Activated naive CD8-positive, alpha-beta T cell treated with anti-CD3 and anti-CD28 coated beads for 36 hours (primary cell): Measurements from ENCODE around the gene MED26. TPM values are rescaled to one million over a fixed set of nuclear protein-coding genes. Genes with fewer than 3 reads are reported as not detected.

Source experiments
- DNase-seq: peaks from one replicate; pipeline ENCODE4 v3.0.0; 2021
- H3K27ac Mint-ChIP-seq: one replicate; pipeline ENCODE4 v1.8.0; 2022; ENCODE audit warnings: mild to moderate bottlenecking, moderate library complexity, mixed read lengths
- H3K27me3 Mint-ChIP-seq: one replicate; pipeline ENCODE4 v1.8.0; 2022; ENCODE audit warnings: mild to moderate bottlenecking, mixed read lengths
- H3K36me3 Mint-ChIP-seq: one replicate; pipeline ENCODE4 v1.8.0; 2021; ENCODE audit warnings: mild to moderate bottlenecking, mixed read lengths
- H3K4me1 Mint-ChIP-seq: one replicate; pipeline ENCODE4 v1.8.0; 2021; ENCODE audit warnings: mixed read lengths
- H3K4me3 Mint-ChIP-seq: one replicate; pipeline ENCODE4 v1.8.0; 2022; ENCODE audit warnings: mild to moderate bottlenecking, moderate library complexity, mixed read lengths
- H3K9me3 Mint-ChIP-seq: one replicate; pipeline ENCODE4 v1.8.0; 2022; ENCODE audit warnings: mixed read lengths
- total RNA-seq, 2 experiments: library from RNA; stranded (reverse); gene quantifications; one replicate each; pipeline ENCODE4 v1.2.3, GENCODE V29; 2021

Gene MED26
- total RNA-seq, 2 experiments from 2014 or later, result 16.0 to 17.2 TPM

DNA sequence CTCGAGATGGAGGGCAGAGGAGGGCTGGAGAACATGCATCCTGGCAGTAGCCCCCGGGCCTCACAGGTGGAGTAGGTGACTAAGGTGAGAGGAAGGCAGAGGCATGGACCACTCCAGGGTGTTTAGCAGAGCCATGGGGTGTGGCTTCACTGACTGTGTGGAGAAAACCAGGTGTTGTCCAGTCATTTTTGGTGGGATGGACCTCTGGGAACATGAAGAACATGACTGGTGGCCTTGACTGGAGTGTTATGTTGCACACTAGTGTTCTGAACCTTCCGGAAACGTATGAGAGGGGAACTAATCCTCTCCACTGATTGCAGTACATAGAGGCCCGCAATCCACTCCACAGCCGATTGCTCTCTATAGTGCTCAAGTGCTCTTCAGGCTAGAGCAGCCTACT, 16.9 kb downstream of the MED26 start:
- DNase-seq, result no peak
- H3K4me3 Mint-ChIP-seq, result no peak overlapping the region
- H3K4me1 Mint-ChIP-seq, result peaks cover 52% of the 10 kb centered on the region
- peaks cover 2% of the 10 kb centered on the region for H3K36me3 Mint-ChIP-seq
- no peaks in the 10 kb centered on the region for H3K9me3 Mint-ChIP-seq
- H3K27ac Mint-ChIP-seq, result peak overlapping the region; percentile 19
- H3K27me3 Mint-ChIP-seq, result no peaks in the 10 kb centered on the region

DNA sequence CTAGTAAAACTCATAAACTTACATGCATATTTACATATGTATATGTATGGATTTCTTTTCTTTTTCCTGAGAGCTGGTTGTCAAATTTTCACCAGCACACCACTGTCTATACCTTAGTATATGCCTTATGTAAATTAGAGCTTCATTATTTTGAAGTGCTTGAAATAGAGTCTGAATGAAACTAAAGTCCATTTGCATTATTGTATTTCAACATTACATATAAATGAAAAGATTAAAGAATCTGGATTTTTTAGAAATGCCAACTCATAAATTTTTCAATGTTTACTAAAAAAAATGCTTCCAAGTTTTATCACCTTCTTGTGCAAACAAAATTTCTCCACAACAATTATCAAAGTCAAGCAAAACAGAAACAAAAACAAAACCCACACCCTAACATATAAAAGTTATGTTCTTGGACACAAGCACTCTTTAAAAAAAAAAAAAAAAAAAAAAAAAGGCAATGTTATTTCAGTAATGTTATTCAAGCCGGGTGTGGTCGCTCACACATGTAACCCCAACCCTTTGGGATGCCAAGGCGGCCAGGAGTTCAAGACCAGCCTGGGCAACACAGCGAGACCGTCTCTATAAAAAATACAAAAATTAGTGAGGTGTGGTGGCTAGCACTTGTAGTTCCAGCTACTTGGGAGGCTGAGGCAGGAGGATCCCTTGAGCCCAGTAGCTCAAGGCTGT, 18.3 kb downstream of the MED26 start:
- Mint-ChIP-seq H3K4me3 (no peak overlapping the region), H3K27me3 (no peaks in the 10 kb centered on the region), H3K27ac (no peak overlapping the region), H3K36me3 (peaks cover 2% of the 10 kb centered on the region), H3K4me1 (peaks cover 51% of the 10 kb centered on the region), H3K9me3 (no peaks in the 10 kb centered on the region)
- DNase-seq, result no peak

DNA sequence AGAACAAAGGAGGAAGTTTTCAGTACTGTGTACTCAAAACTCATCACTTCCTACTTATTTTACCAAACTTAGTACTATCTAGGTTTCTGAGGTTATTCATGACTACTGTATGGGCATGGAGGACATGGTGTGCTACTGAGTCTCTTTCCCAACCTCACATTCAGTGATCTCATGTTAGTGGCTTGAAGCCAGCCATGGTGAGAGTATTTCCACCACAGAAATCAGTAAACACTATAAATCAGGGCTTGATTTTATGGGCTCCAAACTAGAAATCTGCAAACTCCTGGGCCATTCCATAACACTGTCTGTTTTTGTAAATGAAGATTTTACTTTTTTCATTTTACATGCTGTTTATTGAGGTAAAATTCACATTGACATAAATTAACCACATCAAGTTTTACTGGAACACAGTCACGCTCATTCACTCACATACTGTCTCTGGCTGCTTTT, 19.7 kb downstream of the MED26 start:
- no peaks in the 10 kb centered on the region for H3K27me3 Mint-ChIP-seq
- no peak overlapping the region for H3K4me3 Mint-ChIP-seq
- H3K27ac Mint-ChIP-seq, result no peak overlapping the region
- H3K36me3 Mint-ChIP-seq, result peaks cover 2% of the 10 kb centered on the region
- no peak for DNase-seq
- peaks cover 51% of the 10 kb centered on the region for H3K4me1 Mint-ChIP-seq
- no peaks in the 10 kb centered on the region for H3K9me3 Mint-ChIP-seq

DNA sequence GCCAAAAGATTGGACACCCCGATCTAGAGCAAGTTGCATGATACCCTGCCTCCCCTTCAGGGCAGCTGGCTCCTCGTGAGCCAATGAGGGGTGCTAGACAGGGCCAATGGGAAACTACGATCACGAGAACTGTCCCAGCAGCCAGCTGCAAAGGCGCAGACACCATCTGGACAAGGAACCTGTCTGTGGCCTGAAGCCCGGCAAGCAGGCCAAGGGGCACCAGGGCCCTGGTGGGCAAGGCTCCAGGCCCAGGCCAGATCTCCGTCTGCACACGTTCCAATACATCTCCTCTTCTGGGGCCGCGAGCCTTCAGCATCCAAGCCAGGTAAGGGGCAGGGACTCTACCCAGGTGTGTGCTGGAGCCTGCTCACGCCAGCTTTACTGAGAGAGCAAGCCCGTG, 20.2 kb downstream of the MED26 start:
- Mint-ChIP-seq H3K27ac (no peak overlapping the region), H3K27me3 (no peaks in the 10 kb centered on the region), H3K4me1 (peaks cover 51% of the 10 kb centered on the region), H3K9me3 (no peaks in the 10 kb centered on the region), H3K36me3 (peaks cover 2% of the 10 kb centered on the region), H3K4me3 (no peak overlapping the region)
- no peak for DNase-seq

DNA sequence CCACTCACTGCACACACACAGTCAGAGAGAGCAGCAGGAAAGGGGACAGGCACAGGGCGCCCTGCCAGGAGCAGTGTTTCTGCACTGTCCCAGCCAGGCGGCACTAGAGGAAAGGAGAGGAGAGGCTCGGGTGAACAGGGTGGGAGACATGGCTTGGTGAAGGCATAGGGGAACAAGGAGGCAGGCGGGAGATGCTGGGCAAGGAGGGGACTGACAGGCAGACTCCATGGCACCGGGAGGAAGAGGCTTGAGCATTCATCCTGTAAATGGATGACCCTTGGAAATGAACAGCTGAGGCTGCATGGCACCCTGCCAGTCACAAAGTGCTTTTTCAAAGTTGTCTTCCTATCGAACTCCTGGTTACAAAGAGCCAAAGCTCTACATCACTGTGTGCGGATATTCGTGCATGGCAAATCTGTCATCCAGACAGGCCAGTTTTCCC, 22.4 kb downstream of the MED26 start:
- H3K36me3 Mint-ChIP-seq, result no peaks in the 10 kb centered on the region
- H3K27ac Mint-ChIP-seq, result no peak overlapping the region
- no peaks in the 10 kb centered on the region for H3K9me3 Mint-ChIP-seq
- no peak for DNase-seq
- H3K4me1 Mint-ChIP-seq, result peaks cover 31% of the 10 kb centered on the region
- H3K27me3 Mint-ChIP-seq, result no peaks in the 10 kb centered on the region
- H3K4me3 Mint-ChIP-seq, result no peak overlapping the region

DNA sequence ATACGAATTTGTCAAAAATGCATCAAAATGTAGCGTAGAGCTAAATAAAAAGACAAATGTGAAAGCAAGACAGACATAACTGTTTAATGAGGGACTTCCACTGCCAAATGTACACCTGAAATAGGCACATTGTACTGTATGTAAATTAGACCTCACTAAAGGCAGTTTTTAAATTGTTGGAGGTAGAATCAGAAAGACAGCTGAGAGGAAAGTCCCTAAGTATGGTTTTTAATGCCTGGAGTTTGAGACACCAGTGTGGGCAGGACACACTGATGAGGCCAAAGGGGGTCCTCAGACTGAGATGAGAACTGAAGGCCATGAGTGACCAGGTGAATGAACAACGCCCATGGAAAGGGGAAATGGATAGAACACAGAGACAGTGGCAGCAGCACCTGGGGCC, 22.9 kb downstream of the MED26 start:
- H3K27ac Mint-ChIP-seq, result no peak overlapping the region
- no peaks in the 10 kb centered on the region for H3K27me3 Mint-ChIP-seq
- H3K4me3 Mint-ChIP-seq, result no peak overlapping the region
- peaks cover 32% of the 10 kb centered on the region for H3K4me1 Mint-ChIP-seq
- no peak for DNase-seq
- H3K9me3 Mint-ChIP-seq, result no peaks in the 10 kb centered on the region
- no peaks in the 10 kb centered on the region for H3K36me3 Mint-ChIP-seq

DNA sequence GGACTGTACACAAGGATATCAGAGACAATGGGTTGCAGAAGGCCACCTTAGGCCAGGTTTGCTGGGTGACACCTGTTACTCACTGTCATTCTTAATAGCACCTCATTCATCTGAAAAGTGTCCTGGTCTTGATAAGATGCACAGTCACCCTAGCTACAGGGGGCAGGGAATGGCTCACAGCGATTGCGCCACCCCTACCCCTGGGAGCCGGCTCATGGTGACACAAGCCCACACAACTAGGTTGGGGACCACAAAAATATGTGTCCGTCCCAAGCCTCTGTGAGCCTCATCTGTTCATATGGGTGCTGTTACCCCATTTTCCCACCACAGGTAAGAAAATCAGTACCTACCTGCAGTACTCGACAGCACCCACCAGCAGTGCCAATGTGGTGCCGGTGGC, 23.4 kb downstream of the MED26 start:
- H3K4me1 Mint-ChIP-seq, result peaks cover 32% of the 10 kb centered on the region
- H3K4me3 Mint-ChIP-seq, result no peak overlapping the region
- no peaks in the 10 kb centered on the region for H3K36me3 Mint-ChIP-seq
- H3K27ac Mint-ChIP-seq, result no peak overlapping the region
- DNase-seq, result no peak
- H3K9me3 Mint-ChIP-seq, result no peaks in the 10 kb centered on the region
- no peaks in the 10 kb centered on the region for H3K27me3 Mint-ChIP-seq

DNA sequence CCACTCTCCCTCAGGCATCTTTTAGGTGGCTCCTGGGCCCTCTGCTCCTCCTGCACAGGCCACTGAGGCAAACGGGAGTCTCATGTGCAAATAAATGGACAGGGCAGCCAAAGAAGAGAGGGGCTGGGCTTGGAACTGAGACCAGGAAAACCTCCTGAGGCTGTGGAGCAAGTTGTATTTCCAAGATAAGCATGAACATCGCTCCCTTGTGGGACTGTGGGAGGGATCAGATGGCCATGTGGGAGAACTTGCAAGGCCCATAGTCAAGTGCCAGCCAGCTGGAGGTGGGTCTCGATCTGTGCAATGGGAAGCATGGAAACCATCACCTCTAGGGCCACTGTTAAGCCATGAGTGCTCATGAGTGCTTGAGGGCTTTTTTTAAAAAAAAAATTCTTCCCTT, 24.9 kb downstream of the MED26 start:
- Mint-ChIP-seq H3K9me3 (no peaks in the 10 kb centered on the region), H3K36me3 (no peaks in the 10 kb centered on the region), H3K27ac (no peak overlapping the region), H3K4me1 (peaks cover 30% of the 10 kb centered on the region), H3K27me3 (no peaks in the 10 kb centered on the region), H3K4me3 (no peak overlapping the region)
- no peak for DNase-seq

DNA sequence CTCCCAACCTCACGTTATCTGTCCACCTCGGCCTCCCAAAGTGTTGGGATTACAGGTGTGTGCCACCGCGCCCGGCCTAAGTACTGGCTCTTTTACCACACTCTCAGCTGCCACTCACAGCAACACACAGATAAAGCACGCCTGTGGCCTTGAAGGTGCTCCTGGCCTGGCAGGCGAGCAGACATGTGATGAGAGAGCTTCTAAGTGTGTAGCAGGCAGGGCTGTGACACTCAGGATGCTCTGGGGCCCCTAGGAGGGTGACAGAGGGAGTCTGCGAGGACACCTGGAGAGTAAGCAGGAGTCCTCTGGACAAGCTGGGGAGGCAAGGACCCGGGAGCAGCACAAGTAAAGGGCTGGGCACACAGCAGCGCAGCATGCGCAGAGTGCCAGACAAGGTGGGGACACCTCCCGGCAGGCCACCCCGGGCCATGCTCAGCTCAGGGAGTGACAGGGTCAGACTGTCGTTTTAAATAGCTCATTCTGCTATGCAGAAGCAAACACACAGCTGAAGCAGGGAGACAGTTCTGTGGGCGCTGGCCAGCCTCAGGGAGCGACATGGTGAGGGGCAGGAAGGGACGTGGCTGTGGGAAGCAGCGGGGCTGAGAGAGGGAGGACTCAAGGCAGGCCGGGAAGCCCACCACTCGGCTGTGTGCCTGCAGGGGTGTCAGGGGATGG, 26.5 kb downstream of the MED26 start:
- peaks cover 32% of the 10 kb centered on the region for H3K4me1 Mint-ChIP-seq
- H3K9me3 Mint-ChIP-seq, result no peaks in the 10 kb centered on the region
- H3K27ac Mint-ChIP-seq, result no peak overlapping the region
- H3K36me3 Mint-ChIP-seq, result no peaks in the 10 kb centered on the region
- H3K4me3 Mint-ChIP-seq, result no peak overlapping the region
- DNase-seq, result no peak
- H3K27me3 Mint-ChIP-seq, result no peaks in the 10 kb centered on the region

DNA sequence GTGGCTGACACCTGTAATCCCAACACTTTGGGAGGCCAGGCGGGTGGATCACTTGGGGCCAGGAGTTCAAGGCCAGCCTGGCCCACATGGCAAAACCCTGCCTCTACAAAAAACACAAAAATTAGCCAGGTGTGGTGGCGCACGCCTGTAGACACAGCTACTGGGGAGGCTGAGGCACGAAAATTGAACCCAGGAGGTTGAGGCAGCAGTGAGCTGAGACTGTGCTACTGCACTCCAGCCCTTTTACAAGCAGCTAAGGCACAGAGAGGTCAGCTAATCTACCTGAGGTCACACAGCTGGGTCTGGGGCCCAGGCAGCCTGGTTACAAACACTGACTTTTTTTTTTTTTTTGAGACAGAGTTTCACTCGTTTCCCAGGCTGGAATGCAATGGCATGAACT, 27.2 kb downstream of the MED26 start:
- Mint-ChIP-seq H3K27ac (no peak overlapping the region), H3K4me1 (peaks cover 37% of the 10 kb centered on the region), H3K4me3 (no peak overlapping the region), H3K36me3 (no peaks in the 10 kb centered on the region), H3K9me3 (no peaks in the 10 kb centered on the region), H3K27me3 (no peaks in the 10 kb centered on the region)
- no peak for DNase-seq

DNA sequence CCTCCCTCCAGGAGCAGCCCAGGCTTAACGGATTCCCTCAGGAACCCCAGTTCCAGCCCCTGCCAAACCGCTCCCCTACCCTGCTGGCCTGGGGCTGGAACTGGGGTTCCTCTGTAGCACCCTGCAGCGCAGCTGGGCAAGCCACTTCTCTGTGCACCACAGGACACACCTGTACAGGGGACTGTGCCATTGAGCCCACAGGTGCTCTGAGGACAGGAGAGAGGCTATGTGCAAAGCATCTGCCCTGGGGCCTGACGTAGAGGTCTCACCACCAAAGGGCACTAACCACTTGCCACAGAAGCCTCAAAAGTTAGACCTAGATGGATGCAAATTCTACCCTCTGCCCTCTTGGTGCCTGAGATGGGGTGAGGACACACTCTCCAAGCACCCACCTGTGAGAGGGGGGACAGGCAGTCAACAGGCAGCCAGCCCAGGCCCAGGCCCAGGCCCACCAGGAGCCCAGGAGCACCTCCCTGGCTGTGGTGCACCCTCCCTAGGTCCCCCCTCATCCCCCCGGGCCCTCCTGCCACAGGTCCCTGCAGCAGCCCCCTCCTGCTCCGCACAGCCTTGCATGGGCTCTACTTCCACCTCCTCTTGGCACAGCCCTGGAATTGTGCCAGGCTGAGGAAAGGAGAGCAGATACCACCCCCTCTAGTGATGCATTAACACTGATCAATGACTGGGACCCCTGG, 28.2 kb downstream of the MED26 start:
- Mint-ChIP-seq H3K27me3 (no peaks in the 10 kb centered on the region), H3K4me1 (peaks cover 39% of the 10 kb centered on the region), H3K4me3 (no peak overlapping the region), H3K27ac (no peak overlapping the region), H3K9me3 (no peaks in the 10 kb centered on the region), H3K36me3 (no peaks in the 10 kb centered on the region)
- no peak for DNase-seq

DNA sequence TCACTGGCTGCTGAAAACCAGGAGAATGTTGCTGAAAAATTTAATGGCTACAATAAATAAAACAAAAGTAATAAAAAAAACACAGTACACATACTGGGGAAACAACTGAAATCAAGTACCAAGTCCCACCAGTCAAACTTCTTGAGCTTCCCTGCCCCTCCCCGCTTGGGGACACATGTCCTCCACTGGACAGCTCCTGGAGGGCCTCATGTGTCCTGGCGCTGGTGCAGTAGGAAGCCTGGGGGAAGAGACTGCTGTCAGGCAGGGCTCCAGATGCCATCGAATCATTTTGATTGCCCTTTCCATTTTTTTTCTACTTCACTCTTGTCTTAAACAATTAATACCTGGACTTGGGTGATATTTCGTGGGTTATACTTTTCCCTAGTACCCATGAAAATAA, 29.2 kb downstream of the MED26 start:
- Mint-ChIP-seq H3K27ac (no peak overlapping the region), H3K9me3 (no peaks in the 10 kb centered on the region), H3K4me1 (peaks cover 42% of the 10 kb centered on the region), H3K36me3 (no peaks in the 10 kb centered on the region), H3K4me3 (no peak overlapping the region), H3K27me3 (no peaks in the 10 kb centered on the region)
- DNase-seq, result no peak

DNA sequence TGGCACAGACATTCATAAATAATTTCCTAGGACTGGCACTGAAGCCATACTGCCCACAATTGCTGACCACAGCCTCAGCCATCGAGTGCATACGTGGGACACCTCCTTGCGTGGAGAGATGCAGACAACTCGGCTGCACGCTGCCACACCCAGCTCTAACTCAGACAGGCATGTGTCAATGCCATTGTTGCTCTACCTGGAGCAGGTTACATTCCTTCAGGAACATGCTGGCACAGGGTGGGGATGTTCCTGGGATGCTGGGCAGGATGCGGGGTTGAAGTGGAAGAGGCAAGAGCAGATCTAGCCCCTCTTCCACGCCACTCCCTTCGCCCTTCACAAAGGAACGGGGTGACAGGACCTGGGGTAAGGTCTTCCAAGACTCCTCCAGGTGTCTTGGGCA, 31.6 kb downstream of the MED26 start:
- Mint-ChIP-seq H3K27ac (no peak overlapping the region), H3K4me1 (peaks cover 57% of the 10 kb centered on the region), H3K9me3 (no peaks in the 10 kb centered on the region), H3K36me3 (peaks cover 3% of the 10 kb centered on the region), H3K27me3 (no peaks in the 10 kb centered on the region), H3K4me3 (no peak overlapping the region)
- DNase-seq, result no peak

DNA sequence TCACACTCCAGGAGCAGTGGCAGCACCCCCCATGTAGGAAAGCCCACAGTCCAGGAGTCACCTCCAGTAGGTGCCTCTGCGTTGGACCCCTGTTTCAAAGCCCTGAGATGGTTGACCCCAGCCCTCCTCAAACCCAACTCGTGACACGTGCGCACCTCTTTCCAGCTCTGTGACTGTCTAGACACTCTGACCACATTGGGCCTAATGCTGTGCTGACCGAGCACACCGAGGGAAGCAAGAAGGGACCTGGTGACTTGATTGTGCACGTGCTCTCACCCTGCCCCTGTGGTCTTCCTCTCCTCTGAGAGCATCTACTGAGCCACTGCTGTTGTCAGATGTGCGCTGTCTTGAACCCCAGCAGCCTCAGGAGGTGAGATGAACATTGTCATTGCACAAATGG, 32.9 kb downstream of the MED26 start:
- no peaks in the 10 kb centered on the region for H3K27me3 Mint-ChIP-seq
- peaks cover 3% of the 10 kb centered on the region for H3K36me3 Mint-ChIP-seq
- H3K4me3 Mint-ChIP-seq, result peak overlapping the region; percentile 69
- no peaks in the 10 kb centered on the region for H3K9me3 Mint-ChIP-seq
- H3K27ac Mint-ChIP-seq, result peak overlapping the region; percentile 87
- peaks cover 56% of the 10 kb centered on the region for H3K4me1 Mint-ChIP-seq
- DNase-seq, result no peak

DNA sequence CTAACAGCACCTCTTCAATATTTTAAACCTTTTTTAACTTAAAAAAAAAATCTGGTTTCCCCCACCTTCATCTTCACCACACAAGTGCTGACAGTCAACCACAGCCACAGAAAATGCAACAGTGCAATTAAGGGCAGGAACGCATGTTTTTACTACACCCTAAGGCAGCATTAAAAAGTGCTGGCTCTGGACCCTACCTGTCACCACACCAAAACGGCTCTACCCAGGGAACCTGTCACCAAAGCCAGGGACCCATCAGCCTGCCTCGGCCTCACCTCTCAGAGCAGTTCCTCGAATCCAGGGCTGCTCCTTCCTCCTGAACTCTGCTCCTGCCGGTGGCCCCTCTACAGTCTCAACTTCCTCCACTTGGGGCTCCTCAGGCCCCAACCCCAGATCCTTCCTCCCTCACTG, 33.3 kb downstream of the MED26 start:
- Mint-ChIP-seq H3K27ac (peak overlapping the region; percentile 87), H3K4me3 (peak overlapping the region; percentile 69), H3K36me3 (peaks cover 3% of the 10 kb centered on the region), H3K9me3 (no peaks in the 10 kb centered on the region), H3K4me1 (peaks cover 60% of the 10 kb centered on the region), H3K27me3 (no peaks in the 10 kb centered on the region)
- DNase-seq, result no peak
